H1 (cell line): Measurements from ENCODE around the gene RFX3.

Source experiments
- BRCA1 ChIP-seq: IDR thresholded peaks from 2 replicates; pipeline ENCODE4 v1.6.1; 2012; ENCODE audit warnings: low read depth, low read length, improper control_type of control experiment
- EZH2 ChIP-seq: fragments of 200-600 bp; sonication (generic); IDR thresholded peaks from 2 replicates; pipeline ENCODE4 v1.7.1; 2012; ENCODE audit warnings: low read depth, mild to moderate bottlenecking, moderate library complexity, low read length, inconsistent platforms; ENCODE audit not compliant: severe bottlenecking
- POLR2AphosphoS5 ChIP-seq: IDR thresholded peaks from 2 replicates; pipeline ENCODE4 v1.6.1; 2011; ENCODE audit warnings: low read depth, low read length
- RFX5 ChIP-seq: IDR thresholded peaks from 2 replicates; pipeline ENCODE4 v1.6.1; 2011; ENCODE audit warnings: low read depth, low read length, improper control_type of control experiment, borderline replicate concordance
- SIN3A ChIP-seq, 2 experiments: IDR thresholded peaks in 1 of 2; conservative IDR thresholded peaks in 1 of 2; 2 replicates each; pipeline ENCODE4 v1.6.1; 2011 to 2012; ENCODE audit warnings: low read length in 2 of 2, improper control_type of control experiment in 1 of 2, low read depth in 1 of 2, mild to moderate bottlenecking in 1 of 2
- SIRT6 ChIP-seq: IDR thresholded peaks from one replicate; pipeline ENCODE4 v1.7.1; 2012; ENCODE audit warnings: low read length, inconsistent platforms
- SUZ12 ChIP-seq: fragments of 200-600 bp; sonication (generic); IDR thresholded peaks from 2 replicates; pipeline ENCODE4 v1.6.1; 2012; ENCODE audit warnings: mild to moderate bottlenecking, inconsistent platforms, low read length, moderate library complexity, mixed read lengths
- TF ChIP-seq, protein P1 (sequence below), 3 experiments: IDR thresholded peaks; 1 replicate in 2 of 3; 2 replicates in 1 of 3; pipeline versions ENCODE4 v1.5.1 to v1.6.1; 2011; ENCODE audit warnings: low read length in 3 of 3, mild to moderate bottlenecking in 3 of 3, inconsistent platforms in 2 of 3, low read depth in 1 of 3, moderate library complexity in 1 of 3; ENCODE audit not compliant: insufficient read depth in 1 of 3; ENCODE audit errors: control extremely low read depth in 1 of 3
- TF ChIP-seq, protein P2 (sequence below): IDR thresholded peaks from 2 replicates; pipeline ENCODE4 v1.6.1; 2011; ENCODE audit warnings: low read length, improper control_type of control experiment

DNA sequence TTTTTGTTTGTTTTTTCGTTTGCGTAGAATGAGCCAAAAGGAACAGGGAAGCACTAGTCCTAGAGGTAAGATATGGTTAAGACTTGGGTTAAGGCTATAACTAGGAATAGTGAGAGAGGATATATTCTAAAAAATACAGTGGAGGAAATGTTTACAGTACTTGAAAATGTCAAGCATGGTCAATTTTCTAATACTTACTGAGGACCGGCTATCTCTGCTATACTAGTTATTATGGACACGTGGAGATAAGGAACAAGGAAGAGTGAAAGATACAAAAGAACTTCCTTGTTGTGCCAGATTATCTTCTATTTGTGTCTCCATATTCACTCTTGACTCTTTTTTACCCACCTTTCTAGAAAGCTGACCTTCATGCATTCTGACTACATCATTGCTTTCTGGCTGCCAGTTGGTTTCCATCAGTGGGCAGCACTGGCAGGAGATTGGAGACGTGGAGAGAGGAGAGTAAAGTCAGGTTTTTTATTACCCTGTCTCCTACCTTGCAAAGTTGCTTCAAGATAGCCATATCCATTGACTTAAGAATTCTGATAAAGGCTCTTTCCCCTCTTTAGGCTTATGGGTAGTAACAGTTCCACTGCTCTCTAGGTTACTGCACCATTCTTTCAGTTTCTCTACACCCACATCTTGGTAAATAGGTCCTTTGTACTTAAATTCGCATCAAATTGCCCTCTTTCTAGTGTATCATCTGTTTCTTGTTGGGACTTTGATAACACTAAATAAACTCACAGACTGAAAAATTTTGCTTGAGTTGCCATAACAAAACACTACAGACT, 9.0 kb upstream of the RFX3 start:
- TF ChIP-seq EZH2 = no peak
- TF ChIP-seq, protein P1, sequence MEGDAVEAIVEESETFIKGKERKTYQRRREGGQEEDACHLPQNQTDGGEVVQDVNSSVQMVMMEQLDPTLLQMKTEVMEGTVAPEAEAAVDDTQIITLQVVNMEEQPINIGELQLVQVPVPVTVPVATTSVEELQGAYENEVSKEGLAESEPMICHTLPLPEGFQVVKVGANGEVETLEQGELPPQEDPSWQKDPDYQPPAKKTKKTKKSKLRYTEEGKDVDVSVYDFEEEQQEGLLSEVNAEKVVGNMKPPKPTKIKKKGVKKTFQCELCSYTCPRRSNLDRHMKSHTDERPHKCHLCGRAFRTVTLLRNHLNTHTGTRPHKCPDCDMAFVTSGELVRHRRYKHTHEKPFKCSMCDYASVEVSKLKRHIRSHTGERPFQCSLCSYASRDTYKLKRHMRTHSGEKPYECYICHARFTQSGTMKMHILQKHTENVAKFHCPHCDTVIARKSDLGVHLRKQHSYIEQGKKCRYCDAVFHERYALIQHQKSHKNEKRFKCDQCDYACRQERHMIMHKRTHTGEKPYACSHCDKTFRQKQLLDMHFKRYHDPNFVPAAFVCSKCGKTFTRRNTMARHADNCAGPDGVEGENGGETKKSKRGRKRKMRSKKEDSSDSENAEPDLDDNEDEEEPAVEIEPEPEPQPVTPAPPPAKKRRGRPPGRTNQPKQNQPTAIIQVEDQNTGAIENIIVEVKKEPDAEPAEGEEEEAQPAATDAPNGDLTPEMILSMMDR (IDR thresholded peaks at IDR 0.05; ENCODE audit: control extremely low read depth in 1 of 3, insufficient read depth in 1 of 3, low read depth in 1 of 3, low read length in 3 of 3) = no peak
- TF ChIP-seq SIRT6 = no peak
- TF ChIP-seq, protein P2, sequence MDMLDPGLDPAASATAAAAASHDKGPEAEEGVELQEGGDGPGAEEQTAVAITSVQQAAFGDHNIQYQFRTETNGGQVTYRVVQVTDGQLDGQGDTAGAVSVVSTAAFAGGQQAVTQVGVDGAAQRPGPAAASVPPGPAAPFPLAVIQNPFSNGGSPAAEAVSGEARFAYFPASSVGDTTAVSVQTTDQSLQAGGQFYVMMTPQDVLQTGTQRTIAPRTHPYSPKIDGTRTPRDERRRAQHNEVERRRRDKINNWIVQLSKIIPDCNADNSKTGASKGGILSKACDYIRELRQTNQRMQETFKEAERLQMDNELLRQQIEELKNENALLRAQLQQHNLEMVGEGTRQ = no peak
- no peak for TF ChIP-seq RFX5
- TF ChIP-seq SUZ12 = no peak
- no peak for TF ChIP-seq BRCA1
- no peak for TF ChIP-seq POLR2AphosphoS5
- TF ChIP-seq SIN3A (conservative IDR thresholded peaks at IDR 0.05 in 1 of 2, IDR thresholded peaks at IDR 0.05 in 1 of 2; ENCODE audit: low read depth in 1 of 2, low read length in 2 of 2) = no peak
